ENCODE results near the gene CASP8. TPM values are rescaled to one million over a fixed set of nuclear protein-coding genes. Genes with fewer than 3 reads are reported as not detected.

The CASP8 gene
- total and polyA plus RNA-seq, 2 of the 13 experiments (the other 11 are each of a cell fraction or from before 2014, with no cell fraction given), result 25.0 to 52.8 TPM

DNA sequence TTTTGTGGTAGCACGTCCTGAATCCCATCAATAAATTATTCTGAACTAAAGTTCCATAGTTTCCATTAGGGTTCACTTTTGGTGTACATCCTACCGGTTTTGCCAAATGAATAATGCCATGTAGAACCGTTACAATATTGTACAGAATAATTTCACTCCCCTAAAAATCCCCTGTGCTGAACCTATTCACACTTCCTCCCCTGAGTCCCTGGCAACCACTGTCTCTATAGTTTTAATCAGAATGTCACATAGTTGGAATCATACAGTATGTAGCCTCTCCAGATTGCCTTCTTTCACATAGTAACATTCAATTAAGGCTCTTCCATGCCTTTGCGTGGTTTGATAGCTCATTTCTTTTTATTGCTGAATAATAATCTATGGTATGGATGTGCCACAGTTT is 9.6 kb upstream of the CASP8 start (continued):
- TF ChIP-seq, protein P1, sequence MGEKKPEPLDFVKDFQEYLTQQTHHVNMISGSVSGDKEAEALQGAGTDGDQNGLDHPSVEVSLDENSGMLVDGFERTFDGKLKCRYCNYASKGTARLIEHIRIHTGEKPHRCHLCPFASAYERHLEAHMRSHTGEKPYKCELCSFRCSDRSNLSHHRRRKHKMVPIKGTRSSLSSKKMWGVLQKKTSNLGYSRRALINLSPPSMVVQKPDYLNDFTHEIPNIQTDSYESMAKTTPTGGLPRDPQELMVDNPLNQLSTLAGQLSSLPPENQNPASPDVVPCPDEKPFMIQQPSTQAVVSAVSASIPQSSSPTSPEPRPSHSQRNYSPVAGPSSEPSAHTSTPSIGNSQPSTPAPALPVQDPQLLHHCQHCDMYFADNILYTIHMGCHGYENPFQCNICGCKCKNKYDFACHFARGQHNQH (CRISPR knock-in tag; IDR thresholded peaks at IDR 0.05), result no peak
- no peak for TF ChIP-seq DR1 (CRISPR knock-in tag; IDR thresholded peaks at IDR 0.05)
- TF ChIP-seq TCF7 (IDR thresholded peaks at IDR 0.05; ENCODE audit: low read depth), result no peak
- TF ChIP-seq NFRKB (IDR thresholded peaks at IDR 0.05), result no peak
- no peak for TF ChIP-seq KAT7 (CRISPR knock-in tag; IDR thresholded peaks at IDR 0.05; ENCODE audit: borderline replicate concordance)

- peaks cover 10% of the 10 kb centered on the region for H3K79me2 ChIP-seq (ENCODE audit: insufficient read depth, low read length)
- ChIA-PET POLR2A (interaction anchor here (0.8 to 3.2 kb wide), 3 partner anchors 10 to 198 kb away, joined by 3 to 19 read pairs (median 3); no protein-coding TSS in a partner anchor), CTCF (ENCODE audit: low intra/inter-chr PET ratio, low total read pairs) (no interaction called here)
- no peak overlapping the region; the same call in 1 of the 2 replicates for H3K4me2 ChIP-seq (ENCODE audit: low read depth, low read length)
- H3K36me3 ChIP-seq (replicated peaks in 1 of 2; ENCODE audit: control insufficient read depth in 1 of 2, insufficient read depth in 2 of 2, low read length in 2 of 2), result no peaks in the 10 kb centered on the region
- no peak overlapping the region for H2AFZ ChIP-seq (ENCODE audit: low read length)
- peak; percentile 63 for DNase-seq (ENCODE audit: low spot score)
- H3K4me3 ChIP-seq (replicated peaks in 1 of 3; ENCODE audit: insufficient read depth in 1 of 3, low read depth in 2 of 3, low read length in 3 of 3), result no peak overlapping the region
- peaks cover 34% of the 10 kb centered on the region for H3K4me1 ChIP-seq (ENCODE audit: insufficient read depth, low read length)
- no peak overlapping the region for H3K27ac ChIP-seq (ENCODE audit: extremely low read length, insufficient read depth, low read length)
- TF ChIP-seq PBX2 (CRISPR knock-in tag; IDR thresholded peaks at IDR 0.05), result peak; percentile 61; the same call in 1 of the 2 replicates
- no peak for TF ChIP-seq ZNF598 (CRISPR knock-in tag; IDR thresholded peaks at IDR 0.05; ENCODE audit: borderline replicate concordance)
- no peak for TF ChIP-seq ZSCAN22 (CRISPR knock-in tag; IDR thresholded peaks at IDR 0.05)
- no peak for TF ChIP-seq SALL1 (CRISPR knock-in tag; IDR thresholded peaks at IDR 0.05)
- TF ChIP-seq ARID5B (CRISPR knock-in tag; IDR thresholded peaks at IDR 0.05), result no peak
- no peak for TF ChIP-seq ZNF776 (CRISPR knock-in tag; IDR thresholded peaks at IDR 0.05)
- TF ChIP-seq SAP130 (CRISPR knock-in tag; IDR thresholded peaks at IDR 0.05; ENCODE audit: low read depth), result peak; percentile 47; the same call in 1 of the 2 replicates
- no peak for TF ChIP-seq CCAR2 (optimal IDR thresholded peaks at IDR 0.05; ENCODE audit: low read depth, low read length)
- peak; percentile 49 for ATAC-seq
- H4K20me1 ChIP-seq (ENCODE audit: insufficient read depth, low read length), result no peaks in the 10 kb centered on the region
- peak; percentile 12 for FAIRE-seq
- H3K9ac ChIP-seq (ENCODE audit: insufficient read depth, low read depth, low read length), result no peak overlapping the region
- intact Hi-C loops (cut with micrococcal nuclease; ENCODE audit: unreplicated experiment) (no loop called here), in situ Hi-C loops (cut with HindIII; ENCODE audit: extremely low pct_ligation_motif_present, low pct_unique_long_range_greater_than_20kb) (no loop called here)
- WGBS (ENCODE audit: low lambda C conversion rate), result 81% methylated on average over 5 of the region's 5 CpGs
- H3K27me3 ChIP-seq (ENCODE audit: control insufficient read depth in 1 of 2, insufficient read depth in 2 of 2, low read length in 2 of 2), result no peaks in the 10 kb centered on the region
- H3K9me3 ChIP-seq (ENCODE audit: low read length), result no peaks in the 10 kb centered on the region
- no TSS peak for BruUV-seq (replicated peaks)
Measured at GRCh38 chr2:201254081-201254730, 6.1 kb upstream of the CASP8 start.

All from HepG2 (cell line).